ENCODE results near the gene CRIP3. TPM values are rescaled to one million over a fixed set of nuclear protein-coding genes. Genes with fewer than 3 reads are reported as not detected.
A peak's percentile ranks its signal among the peaks of the same experiment; 100 is the strongest.
"Not testable (repeated sequence)": the region's sequence is repeated elsewhere in the genome, so short reads cannot be mapped to it uniquely, and the experiment has no call there.

CRIP3 gene
- total RNA-seq = 8.4 TPM

- peak; percentile 63 for ATAC-seq
These were observed at the start of gene CRIP3 for GRCh38 chr6:43308101-43308989. CRIP3 (minus strand) TSS chr6:43308826; CDS start chr6:43308792, 34 bp downstream.

GRCh38 chr6:43355862-43356590 is 47.4 kb upstream of the CRIP3 start:
- ATAC-seq (peak; percentile 88), DNase-seq (ENCODE audit: low spot score) (no peak)

More at GRCh38 chr6:43308101-43308989, at the start of gene CRIP3:
- DNase-seq (ENCODE audit: low spot score) = peak; percentile 83

- ATAC-seq = not testable (repeated sequence)
These were observed 43.3 kb upstream of the CRIP3 start for GRCh38 chr6:43351951-43352350.

GRCh38 chr6:43347444-43347843 is 38.8 kb upstream of the CRIP3 start:
- DNase-seq (ENCODE audit: low spot score) (no peak), ATAC-seq (no peak)

More at GRCh38 chr6:43351951-43352350, 43.3 kb upstream of the CRIP3 start:
- DNase-seq (ENCODE audit: low spot score) = not testable (repeated sequence)

GRCh38 chr6:43347021-43347420 is 38.4 kb upstream of the CRIP3 start:
- DNase-seq (ENCODE audit: low spot score) (no peak), ATAC-seq (no peak)

- DNase-seq (ENCODE audit: low spot score); ATAC-seq: not testable (repeated sequence)
These were observed 37.6 kb upstream of the CRIP3 start for GRCh38 chr6:43346243-43346642.

GRCh38 chr6:43339168-43339567 is 30.5 kb upstream of the CRIP3 start:
- DNase-seq (ENCODE audit: low spot score) = no peak

GRCh38 chr6:43338243-43338642 is 29.6 kb upstream of the CRIP3 start:
- ATAC-seq (no peak), DNase-seq (ENCODE audit: low spot score) (no peak)

More at GRCh38 chr6:43339168-43339567, 30.5 kb upstream of the CRIP3 start:
- no peak for ATAC-seq

GRCh38 chr6:43336382-43336781 is 27.8 kb upstream of the CRIP3 start:
- no peak for DNase-seq (ENCODE audit: low spot score)
- ATAC-seq = no peak

- ATAC-seq = no peak
- DNase-seq (ENCODE audit: low spot score) = no peak
These were observed 26.8 kb upstream of the CRIP3 start for GRCh38 chr6:43335469-43335868.

GRCh38 chr6:43334466-43335095 is 26.0 kb upstream of the CRIP3 start:
- ATAC-seq = peak; percentile 75
- no peak for DNase-seq (ENCODE audit: low spot score)

- DNase-seq (ENCODE audit: low spot score) (no peak), ATAC-seq (no peak)
These were observed 23.3 kb upstream of the CRIP3 start for GRCh38 chr6:43331891-43332290.

- DNase-seq (ENCODE audit: low spot score) (no peak), ATAC-seq (no peak)
These were observed 22.8 kb upstream of the CRIP3 start for GRCh38 chr6:43331470-43331869.

GRCh38 chr6:43328528-43328927 is 19.9 kb upstream of the CRIP3 start:
- ATAC-seq (peak; percentile 70), DNase-seq (ENCODE audit: low spot score) (no peak)

GRCh38 chr6:43325876-43326275 is 17.2 kb upstream of the CRIP3 start:
- ATAC-seq (no peak), DNase-seq (ENCODE audit: low spot score) (no peak)

- DNase-seq (ENCODE audit: low spot score) (no peak), ATAC-seq (no peak)
These were observed 9.4 kb upstream of the CRIP3 start for GRCh38 chr6:43318011-43318410.

GRCh38 chr6:43313813-43314212 is 5.2 kb upstream of the CRIP3 start:
- ATAC-seq = no peak

GRCh38 chr6:43311666-43312065 is 3.0 kb upstream of the CRIP3 start:
- DNase-seq (ENCODE audit: low spot score) (no peak), ATAC-seq (no peak)

More at GRCh38 chr6:43313813-43314212, 5.2 kb upstream of the CRIP3 start:
- no peak for DNase-seq (ENCODE audit: low spot score)

GRCh38 chr6:43310624-43311023 is 2.0 kb upstream of the CRIP3 start:
- no peak for ATAC-seq

GRCh38 chr6:43310134-43310533 is 1.5 kb upstream of the CRIP3 start:
- no peak for ATAC-seq
- DNase-seq (ENCODE audit: low spot score) = no peak

More at GRCh38 chr6:43310624-43311023, 2.0 kb upstream of the CRIP3 start:
- no peak for DNase-seq (ENCODE audit: low spot score)

- no peak for ATAC-seq
- DNase-seq (ENCODE audit: low spot score) = no peak
These were observed 408 bp upstream of the CRIP3 start for GRCh38 chr6:43308990-43309477.

Data from left lobe of liver (tissue), 2 donors.